DND-41 (cell line): ENCODE results near the gene SLC30A7.

Experiments
- EZH2 ChIP-seq: IDR thresholded peaks from 3 replicates; pipeline ENCODE4 v1.6.1; 2012; ENCODE audit warnings: borderline replicate concordance, low read depth, mild to moderate bottlenecking, moderate library complexity, low read length, inconsistent platforms; ENCODE audit not compliant: severe bottlenecking
- TF ChIP-seq, protein P1 (sequence below): IDR thresholded peaks from 2 replicates; pipeline ENCODE4 v1.5.1; 2012; ENCODE audit warnings: borderline replicate concordance, low read length, moderate library complexity, mild to moderate bottlenecking; ENCODE audit not compliant: poor library complexity, severe bottlenecking; ENCODE audit errors: extremely low read depth

DNA sequence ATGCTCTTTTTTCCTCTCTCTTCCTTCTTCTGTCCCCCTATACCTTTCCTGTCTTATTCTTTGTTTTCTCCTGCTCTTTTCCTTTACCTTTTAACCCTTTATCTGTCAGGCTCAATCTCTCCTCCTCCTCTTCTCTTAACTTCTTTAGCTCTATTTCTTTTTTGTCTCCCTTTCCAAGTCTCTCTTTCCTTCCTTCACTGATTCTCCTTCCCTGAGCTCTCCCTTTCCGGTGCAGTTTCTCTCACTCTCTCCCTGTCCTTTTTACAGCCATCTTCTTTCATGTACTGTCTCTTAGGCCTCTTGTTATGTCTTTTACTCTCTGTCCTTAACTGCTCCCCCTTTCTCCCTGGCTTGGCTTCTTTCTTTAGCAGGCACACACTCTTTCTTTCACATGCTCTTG, 12.0 kb downstream of the SLC30A7 start:
- TF ChIP-seq, protein P1, sequence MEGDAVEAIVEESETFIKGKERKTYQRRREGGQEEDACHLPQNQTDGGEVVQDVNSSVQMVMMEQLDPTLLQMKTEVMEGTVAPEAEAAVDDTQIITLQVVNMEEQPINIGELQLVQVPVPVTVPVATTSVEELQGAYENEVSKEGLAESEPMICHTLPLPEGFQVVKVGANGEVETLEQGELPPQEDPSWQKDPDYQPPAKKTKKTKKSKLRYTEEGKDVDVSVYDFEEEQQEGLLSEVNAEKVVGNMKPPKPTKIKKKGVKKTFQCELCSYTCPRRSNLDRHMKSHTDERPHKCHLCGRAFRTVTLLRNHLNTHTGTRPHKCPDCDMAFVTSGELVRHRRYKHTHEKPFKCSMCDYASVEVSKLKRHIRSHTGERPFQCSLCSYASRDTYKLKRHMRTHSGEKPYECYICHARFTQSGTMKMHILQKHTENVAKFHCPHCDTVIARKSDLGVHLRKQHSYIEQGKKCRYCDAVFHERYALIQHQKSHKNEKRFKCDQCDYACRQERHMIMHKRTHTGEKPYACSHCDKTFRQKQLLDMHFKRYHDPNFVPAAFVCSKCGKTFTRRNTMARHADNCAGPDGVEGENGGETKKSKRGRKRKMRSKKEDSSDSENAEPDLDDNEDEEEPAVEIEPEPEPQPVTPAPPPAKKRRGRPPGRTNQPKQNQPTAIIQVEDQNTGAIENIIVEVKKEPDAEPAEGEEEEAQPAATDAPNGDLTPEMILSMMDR = no peak
- no peak for TF ChIP-seq EZH2
